Measurements from ENCODE around the gene CALML6. TPM values are rescaled to one million over a fixed set of nuclear protein-coding genes. Genes with fewer than 3 reads are reported as not detected.

CALML6 gene
- total and polyA plus RNA-seq, 10 of the 15 experiments (the other 5 are each of a cell fraction or from before 2014, with no cell fraction given): 0.07 to 1.3 (median 0.21) TPM; not detected in 5

GRCh38 chr1:1919304-1920056 is 4.4 kb downstream of the CALML6 start (continued):
- TF ChIP-seq KDM1A (IDR thresholded peaks at IDR 0.05; ENCODE audit: borderline replicate concordance) (no peak), WRNIP1 (IDR thresholded peaks at IDR 0.05; ENCODE audit: borderline replicate concordance, low read depth, low read length) (no peak), SKIL (IDR thresholded peaks at IDR 0.05; ENCODE audit: low read depth, poor library complexity, severe bottlenecking) (no peak), MXI1 (IDR thresholded peaks at IDR 0.05; ENCODE audit: low read depth, low read length) (no peak; the same call in 1 of the 2 replicates), ZNF687 (IDR thresholded peaks at IDR 0.05) (0 out of 2 replicates have a peak, but pooled peaks have one; percentile 22), YY1 (IDR thresholded peaks at IDR 0.05; ENCODE audit: low read depth, low read length) (no peak), RFX5 (IDR thresholded peaks at IDR 0.05; ENCODE audit: low read depth, low read length) (peak; percentile 26; the same call in 1 of the 2 replicates), ZNF207 (IDR thresholded peaks at IDR 0.05; ENCODE audit: borderline replicate concordance) (no peak), EGR1 (IDR thresholded peaks at IDR 0.05; ENCODE audit: borderline replicate concordance in 1 of 2, low read depth in 2 of 2, low read length in 2 of 2) (peak in 1 of 2 experiments; percentile 80; a peak in 2 of 3 replicates), MTA3 (IDR thresholded peaks at IDR 0.05; ENCODE audit: borderline replicate concordance, low read length) (no peak), PML (IDR thresholded peaks at IDR 0.05; ENCODE audit: low read length) (no peak), ZNF24 (IDR thresholded peaks at IDR 0.05) (no peak), POU2F2 (IDR thresholded peaks at IDR 0.05; ENCODE audit: borderline replicate concordance, low read depth, low read length) (no peak), FOXK2 (IDR thresholded peaks at IDR 0.05) (no peak; the same call in 1 of the 2 replicates), CREB1 (IDR thresholded peaks at IDR 0.05; ENCODE audit: low read depth) (peak; percentile 62; the same call in 1 of the 2 replicates), HDAC2 (IDR thresholded peaks at IDR 0.05) (no peak), RUNX3 (IDR thresholded peaks at IDR 0.05; ENCODE audit: low read length) (peak; percentile 66), SP1 (IDR thresholded peaks at IDR 0.05; ENCODE audit: low read depth, low read length) (peak; percentile 83), CBFB (IDR thresholded peaks at IDR 0.05; ENCODE audit: low read depth) (no peak)
- TF ChIP-seq, protein P1, sequence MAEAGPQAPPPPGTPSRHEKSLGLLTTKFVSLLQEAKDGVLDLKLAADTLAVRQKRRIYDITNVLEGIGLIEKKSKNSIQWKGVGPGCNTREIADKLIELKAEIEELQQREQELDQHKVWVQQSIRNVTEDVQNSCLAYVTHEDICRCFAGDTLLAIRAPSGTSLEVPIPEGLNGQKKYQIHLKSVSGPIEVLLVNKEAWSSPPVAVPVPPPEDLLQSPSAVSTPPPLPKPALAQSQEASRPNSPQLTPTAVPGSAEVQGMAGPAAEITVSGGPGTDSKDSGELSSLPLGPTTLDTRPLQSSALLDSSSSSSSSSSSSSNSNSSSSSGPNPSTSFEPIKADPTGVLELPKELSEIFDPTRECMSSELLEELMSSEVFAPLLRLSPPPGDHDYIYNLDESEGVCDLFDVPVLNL (IDR thresholded peaks at IDR 0.05; ENCODE audit: low read depth, low read length): no peak
- TF ChIP-seq, protein P2, sequence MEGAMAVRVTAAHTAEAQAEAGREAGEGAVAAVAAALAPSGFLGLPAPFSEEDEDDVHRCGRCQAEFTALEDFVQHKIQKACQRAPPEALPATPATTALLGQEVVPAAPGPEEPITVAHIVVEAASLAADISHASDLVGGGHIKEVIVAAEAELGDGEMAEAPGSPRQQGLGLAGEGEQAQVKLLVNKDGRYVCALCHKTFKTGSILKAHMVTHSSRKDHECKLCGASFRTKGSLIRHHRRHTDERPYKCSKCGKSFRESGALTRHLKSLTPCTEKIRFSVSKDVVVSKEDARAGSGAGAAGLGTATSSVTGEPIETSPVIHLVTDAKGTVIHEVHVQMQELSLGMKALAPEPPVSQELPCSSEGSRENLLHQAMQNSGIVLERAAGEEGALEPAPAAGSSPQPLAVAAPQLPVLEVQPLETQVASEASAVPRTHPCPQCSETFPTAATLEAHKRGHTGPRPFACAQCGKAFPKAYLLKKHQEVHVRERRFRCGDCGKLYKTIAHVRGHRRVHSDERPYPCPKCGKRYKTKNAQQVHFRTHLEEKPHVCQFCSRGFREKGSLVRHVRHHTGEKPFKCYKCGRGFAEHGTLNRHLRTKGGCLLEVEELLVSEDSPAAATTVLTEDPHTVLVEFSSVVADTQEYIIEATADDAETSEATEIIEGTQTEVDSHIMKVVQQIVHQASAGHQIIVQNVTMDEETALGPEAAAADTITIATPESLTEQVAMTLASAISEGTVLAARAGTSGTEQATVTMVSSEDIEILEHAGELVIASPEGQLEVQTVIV (IDR thresholded peaks at IDR 0.05; ENCODE audit: borderline replicate concordance, partially characterized antibody): no peak

All from GM12878 (cell line).